ENCODE data around the gene BPGM.

Gene BPGM

GRCh38 chr7:134697205-134697886 is 50.7 kb downstream of the BPGM start:
- no peak for DNase-seq (ENCODE audit: low spot score)

- DNase-seq (ENCODE audit: low spot score), result no peak
Measured at GRCh38 chr7:134698481-134698880, 51.8 kb downstream of the BPGM start.

GRCh38 chr7:134699021-134699818 is 52.6 kb downstream of the BPGM start:
- DNase-seq (ENCODE audit: low spot score), result no peak

- no peak for DNase-seq (ENCODE audit: low spot score)
Measured at GRCh38 chr7:134699899-134700298, 53.2 kb downstream of the BPGM start.

- peak; percentile 41 for DNase-seq (ENCODE audit: low spot score)
Measured at GRCh38 chr7:134701272-134701671, 54.6 kb downstream of the BPGM start.

GRCh38 chr7:134702366-134703240 is 56.0 kb downstream of the BPGM start:
- no peak for DNase-seq (ENCODE audit: low spot score)

GRCh38 chr7:134703241-134703594 is 56.6 kb downstream of the BPGM start:
- DNase-seq (ENCODE audit: low spot score), result no peak

GRCh38 chr7:134703782-134704181 is 57.1 kb downstream of the BPGM start:
- DNase-seq (ENCODE audit: low spot score), result no peak

GRCh38 chr7:134704827-134705226 is 58.2 kb downstream of the BPGM start:
- DNase-seq (ENCODE audit: low spot score), result no peak

GRCh38 chr7:134705716-134706115 is 59.1 kb downstream of the BPGM start:
- no peak for DNase-seq (ENCODE audit: low spot score)

- DNase-seq (ENCODE audit: low spot score), result no peak
Measured at GRCh38 chr7:134706468-134706867, 59.8 kb downstream of the BPGM start.

GRCh38 chr7:134707663-134708378 is 61.2 kb downstream of the BPGM start:
- DNase-seq (ENCODE audit: low spot score), result no peak

- DNase-seq (ENCODE audit: low spot score), result no peak
Measured at GRCh38 chr7:134708692-134709091, 62.0 kb downstream of the BPGM start.

GRCh38 chr7:134709197-134709596 is 62.5 kb downstream of the BPGM start:
- no peak for DNase-seq (ENCODE audit: low spot score)

- DNase-seq (ENCODE audit: low spot score), result no peak
Measured at GRCh38 chr7:134710511-134710853, 63.8 kb downstream of the BPGM start.

- DNase-seq (ENCODE audit: low spot score), result no peak
Measured at GRCh38 chr7:134710854-134711624, 64.4 kb downstream of the BPGM start.

- DNase-seq (ENCODE audit: low spot score), result no peak
Measured at GRCh38 chr7:134712196-134712595, 65.5 kb downstream of the BPGM start.

- DNase-seq (ENCODE audit: low spot score), result no peak
Measured at GRCh38 chr7:134714470-134715205, 68.0 kb downstream of the BPGM start.

GRCh38 chr7:134718211-134718875 is 71.7 kb downstream of the BPGM start:
- no peak for DNase-seq (ENCODE audit: low spot score)

Measured in D341Med (cell line).